M059J (cell line): ENCODE measurements around the gene KLHDC7A. TPM values are rescaled to one million over a fixed set of nuclear protein-coding genes. Genes with fewer than 3 reads are reported as not detected.

Source experiments
- total RNA-seq: library from RNA; depleted of rRNA; stranded (reverse); fragments of >200 nt; shearing (Covaris generic); gene quantifications from 2 replicates; pipeline ENCODE4 v1.2.3, GENCODE V29; 2014; rRNA removed

Gene KLHDC7A
- total RNA-seq, 1 experiment from 2014 or later = 0.05 TPM

Other genes with a start within 250 kb of the KLHDC7A start
- not detected in 2 replicates for gene PAX7, start 149.9 kb downstream of the KLHDC7A start, total RNA-seq